ENCODE data around the gene GUCA2A. TPM values are rescaled to one million over a fixed set of nuclear protein-coding genes. Genes with fewer than 3 reads are reported as not detected.

The GUCA2A gene
- total and polyA plus RNA-seq, 7 experiments from 2014 or later: 0.76 TPM; not detected in 6

DNA sequence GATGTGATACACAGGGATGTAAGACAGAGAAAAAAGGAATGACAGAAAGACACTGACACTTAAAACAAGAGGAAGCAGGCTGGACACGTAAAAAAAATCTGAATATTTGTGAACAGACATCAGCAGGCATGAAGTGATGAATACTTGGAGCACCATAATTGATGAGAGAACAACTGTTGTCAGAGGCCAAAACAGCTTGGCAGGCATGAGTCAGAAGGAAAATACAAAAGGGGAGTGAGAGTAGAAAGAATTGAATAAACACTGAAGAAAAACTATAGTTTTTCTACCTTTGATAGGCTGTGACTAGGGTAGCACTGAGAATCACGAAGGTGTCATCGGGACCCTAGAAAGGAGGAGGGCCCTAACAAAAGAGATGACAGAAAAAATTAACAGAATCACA, 21.6 kb upstream of the GUCA2A start:
- ATAC-seq (no peak), DNase-seq (no peak)
- H3K9me3 ChIP-seq (ENCODE audit: control insufficient read depth in 2 of 3, low read length in 3 of 3): no peaks in the 10 kb centered on the region
- Mint-ChIP-seq H3K4me3 (no peak overlapping the region), H3K27ac (peak overlapping the region in 8 of 9 donors; percentile 0 to 82 (median 23)), H3K27me3 (no peaks in the 10 kb centered on the region), H3K9me3 (no peaks in the 10 kb centered on the region), H3K36me3 (peaks cover 20 to 51% (median 25%) of the 10 kb centered on the region in 5 donors), H3K4me1 (peaks cover 0 to 4% (median 0%) of the 10 kb centered on the region in 7 donors)
- intact Hi-C loops (cut with micrococcal nuclease): no loop called here
- no peaks in the 10 kb centered on the region for H3K27me3 ChIP-seq (ENCODE audit: control insufficient read depth in 2 of 2, insufficient read depth in 2 of 2, low read length in 2 of 2)
- H3K4me3 ChIP-seq (ENCODE audit: low read length): no peak overlapping the region
- H3K27ac ChIP-seq (ENCODE audit: low read depth, low read length): no peak overlapping the region
- CTCF ChIA-PET: interaction anchor here (0.6 to 1.4 kb wide), 3 partner anchors 13 to 927 kb away, joined by 4 read pairs; no protein-coding TSS in a partner anchor
- H3K36me3 ChIP-seq (ENCODE audit: control insufficient read depth in 2 of 3, insufficient read depth in 3 of 3, low read length in 3 of 3): peaks cover 4 to 52% (median 13%) of the 10 kb centered on the region in 3 experiments
- POLR2A ChIA-PET: no interaction called here
- H3K4me1 ChIP-seq (ENCODE audit: control insufficient read depth in 2 of 2, insufficient read depth in 2 of 2, low read length in 2 of 2): no peaks in the 10 kb centered on the region

DNA sequence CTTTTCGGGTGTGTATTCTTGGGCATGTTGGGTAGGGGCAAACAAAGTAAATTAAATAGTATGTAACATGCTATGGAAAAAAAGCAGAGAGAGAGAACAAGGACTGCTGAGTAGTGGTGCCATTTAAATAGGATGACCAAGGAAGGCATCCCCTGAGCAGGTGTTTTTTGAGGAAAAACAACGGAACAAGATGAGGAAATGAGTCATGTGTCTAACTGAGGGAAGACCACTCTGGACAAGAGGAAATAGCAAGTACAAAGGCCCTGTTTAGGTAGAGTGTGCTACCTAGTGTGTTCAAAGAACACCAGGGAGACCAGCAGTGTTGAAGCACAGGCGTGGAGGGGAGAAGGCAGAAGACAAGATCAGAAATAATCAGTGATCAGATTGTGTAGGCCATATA, 20.1 kb upstream of the GUCA2A start:
- Mint-ChIP-seq H3K36me3 (peaks cover 14 to 44% (median 22%) of the 10 kb centered on the region in 5 donors), H3K9me3 (no peaks in the 10 kb centered on the region), H3K27me3 (no peaks in the 10 kb centered on the region), H3K4me3 (no peak overlapping the region), H3K27ac (peak overlapping the region in 3 of 9 donors; percentile 14 to 52 (median 35)), H3K4me1 (peaks cover 0 to 3% (median 0%) of the 10 kb centered on the region in 7 donors)
- Histone ChIP-seq H3K27me3 (ENCODE audit: control insufficient read depth in 2 of 2, insufficient read depth in 2 of 2, low read length in 2 of 2) (no peaks in the 10 kb centered on the region), H3K4me3 (ENCODE audit: low read length) (no peak overlapping the region), H3K27ac (ENCODE audit: low read depth, low read length) (no peak overlapping the region), H3K36me3 (ENCODE audit: control insufficient read depth in 2 of 3, insufficient read depth in 3 of 3, low read length in 3 of 3) (peaks cover 4 to 55% (median 17%) of the 10 kb centered on the region in 3 experiments), H3K4me1 (ENCODE audit: control insufficient read depth in 2 of 2, insufficient read depth in 2 of 2, low read length in 2 of 2) (no peaks in the 10 kb centered on the region), H3K9me3 (ENCODE audit: control insufficient read depth in 2 of 3, low read length in 3 of 3) (no peaks in the 10 kb centered on the region)
- intact Hi-C loops (cut with micrococcal nuclease): no loop called here
- DNase-seq (no peak), ATAC-seq (no peak)
- ChIA-PET CTCF (interaction anchor here (0.6 kb wide), 1 partner anchor 387 kb away, joined by 3 read pairs; no protein-coding TSS in a partner anchor), POLR2A (no interaction called here)

DNA sequence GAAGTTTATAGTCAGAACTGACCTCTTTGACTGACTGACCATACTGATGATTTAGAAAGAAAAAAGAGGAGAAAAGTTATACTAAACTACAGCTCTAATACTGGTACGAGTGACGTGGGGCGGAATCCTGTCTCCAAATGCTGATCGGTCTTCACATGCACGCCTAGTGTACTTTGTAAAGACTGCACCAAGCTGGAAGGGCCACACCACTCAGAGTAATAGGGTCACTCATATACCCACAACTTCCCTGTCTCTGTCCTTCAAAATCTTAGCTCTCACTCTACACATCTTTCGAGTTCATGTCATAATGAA, 19.4 kb upstream of the GUCA2A start:
- peaks cover 11 to 49% (median 15%) of the 10 kb centered on the region in 3 experiments for H3K36me3 ChIP-seq (ENCODE audit: control insufficient read depth in 2 of 3, insufficient read depth in 3 of 3, low read length in 3 of 3)
- H3K27ac Mint-ChIP-seq: peak overlapping the region in 1 of 9 donors; percentile 45
- no peaks in the 10 kb centered on the region for H3K27me3 ChIP-seq (ENCODE audit: control insufficient read depth in 2 of 2, insufficient read depth in 2 of 2, low read length in 2 of 2)
- H3K36me3 Mint-ChIP-seq: peaks cover 11 to 39% (median 22%) of the 10 kb centered on the region in 5 donors
- intact Hi-C loops (cut with micrococcal nuclease): no loop called here
- no peaks in the 10 kb centered on the region for H3K4me1 ChIP-seq (ENCODE audit: control insufficient read depth in 2 of 2, insufficient read depth in 2 of 2, low read length in 2 of 2)
- peaks cover 0 to 3% (median 0%) of the 10 kb centered on the region in 7 donors for H3K4me1 Mint-ChIP-seq
- ChIA-PET POLR2A (no interaction called here), CTCF (no interaction called here)
- H3K4me3 Mint-ChIP-seq: no peak overlapping the region
- no peaks in the 10 kb centered on the region for H3K9me3 ChIP-seq (ENCODE audit: control insufficient read depth in 2 of 3, low read length in 3 of 3)
- no peaks in the 10 kb centered on the region for H3K27me3 Mint-ChIP-seq
- no peaks in the 10 kb centered on the region for H3K9me3 Mint-ChIP-seq
- no peak for DNase-seq
- no peak overlapping the region for H3K27ac ChIP-seq (ENCODE audit: low read depth, low read length)
- no peak overlapping the region for H3K4me3 ChIP-seq (ENCODE audit: low read length)
- ATAC-seq: no peak

DNA sequence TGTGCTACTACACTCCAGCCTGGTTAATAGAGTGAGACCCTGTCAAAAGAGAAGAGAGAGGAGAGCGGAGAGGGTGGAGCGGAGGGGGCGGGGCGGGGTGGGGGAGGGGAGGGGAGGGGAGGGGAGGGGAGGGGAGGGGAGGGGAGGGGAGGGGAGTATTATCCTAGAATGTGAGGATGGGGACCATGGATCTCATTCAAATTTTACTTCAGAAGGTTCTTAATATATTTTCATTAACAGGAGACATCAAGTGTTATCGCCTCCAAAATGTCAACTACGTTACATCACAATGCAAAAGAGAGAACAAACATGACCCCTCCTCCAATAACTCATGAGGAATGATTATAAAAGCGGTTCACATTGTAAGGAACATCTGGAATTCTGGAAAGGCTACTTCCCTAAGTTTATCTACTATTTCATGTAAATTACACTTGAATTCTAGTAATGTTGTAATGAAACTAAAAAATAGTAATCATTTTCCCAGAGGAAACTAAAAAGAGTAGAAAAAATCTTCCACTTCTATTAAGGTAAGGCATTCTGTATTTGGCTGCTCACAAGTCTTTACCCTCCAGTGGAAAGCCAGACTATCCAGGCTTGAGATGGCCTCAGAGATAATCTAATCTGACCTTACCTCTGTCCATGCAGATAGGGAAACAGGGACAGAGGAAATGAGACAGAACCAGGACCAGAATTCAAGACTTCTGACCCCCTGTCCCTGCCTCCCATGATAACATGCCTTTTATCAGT, 18.8 kb upstream of the GUCA2A start:
- ChIA-PET CTCF (no interaction called here), POLR2A (no interaction called here)
- Mint-ChIP-seq H3K4me3 (no peak overlapping the region), H3K9me3 (no peaks in the 10 kb centered on the region), H3K27ac (peak overlapping the region in 1 of 9 donors; percentile 45), H3K4me1 (peaks cover 0 to 3% (median 0%) of the 10 kb centered on the region in 7 donors), H3K27me3 (no peaks in the 10 kb centered on the region), H3K36me3 (peaks cover 11 to 36% (median 22%) of the 10 kb centered on the region in 5 donors)
- intact Hi-C loops (cut with micrococcal nuclease): no loop called here
- ATAC-seq (no peak), DNase-seq (no peak)
- no peak overlapping the region for H3K27ac ChIP-seq (ENCODE audit: low read depth, low read length)
- H3K27me3 ChIP-seq (ENCODE audit: control insufficient read depth in 2 of 2, insufficient read depth in 2 of 2, low read length in 2 of 2): no peaks in the 10 kb centered on the region
- no peaks in the 10 kb centered on the region for H3K4me1 ChIP-seq (ENCODE audit: control insufficient read depth in 2 of 2, insufficient read depth in 2 of 2, low read length in 2 of 2)
- H3K9me3 ChIP-seq (ENCODE audit: control insufficient read depth in 2 of 3, low read length in 3 of 3): no peaks in the 10 kb centered on the region
- peaks cover 10 to 49% (median 12%) of the 10 kb centered on the region in 3 experiments for H3K36me3 ChIP-seq (ENCODE audit: control insufficient read depth in 2 of 3, insufficient read depth in 3 of 3, low read length in 3 of 3)
- no peak overlapping the region for H3K4me3 ChIP-seq (ENCODE audit: low read length)

DNA sequence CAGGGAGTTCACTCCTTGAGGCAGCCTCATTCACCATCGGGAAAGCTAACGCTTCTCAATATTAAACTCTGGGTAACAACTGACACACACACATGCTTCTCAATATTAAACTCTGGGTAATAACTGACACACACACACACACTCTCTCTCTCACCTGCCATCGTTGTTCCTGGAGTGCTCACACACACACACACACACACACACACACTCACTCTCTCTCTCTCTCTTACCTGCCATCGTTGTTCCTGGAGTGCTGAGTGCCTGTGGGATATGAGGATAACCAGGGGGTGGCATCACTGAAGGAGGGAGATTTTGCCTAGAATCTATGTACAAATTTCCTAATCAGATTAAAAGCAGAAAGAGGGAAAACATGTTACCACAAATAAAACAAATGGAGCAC, 17.1 kb upstream of the GUCA2A start:
- DNase-seq (no peak), ATAC-seq (no peak)
- Histone ChIP-seq H3K27ac (ENCODE audit: low read depth, low read length) (no peak overlapping the region), H3K4me3 (ENCODE audit: low read length) (no peak overlapping the region), H3K27me3 (ENCODE audit: control insufficient read depth in 2 of 2, insufficient read depth in 2 of 2, low read length in 2 of 2) (no peaks in the 10 kb centered on the region), H3K4me1 (ENCODE audit: control insufficient read depth in 2 of 2, insufficient read depth in 2 of 2, low read length in 2 of 2) (no peaks in the 10 kb centered on the region), H3K36me3 (ENCODE audit: control insufficient read depth in 2 of 3, insufficient read depth in 3 of 3, low read length in 3 of 3) (peaks cover 5 to 48% (median 12%) of the 10 kb centered on the region in 3 experiments), H3K9me3 (ENCODE audit: control insufficient read depth in 2 of 3, low read length in 3 of 3) (no peaks in the 10 kb centered on the region)
- H3K4me3 Mint-ChIP-seq: no peak overlapping the region
- H3K27ac Mint-ChIP-seq: peak overlapping the region in 5 of 9 donors; percentile 14 to 61 (median 42)
- H3K27me3 Mint-ChIP-seq: no peaks in the 10 kb centered on the region
- H3K9me3 Mint-ChIP-seq: no peaks in the 10 kb centered on the region
- ChIA-PET POLR2A (no interaction called here), CTCF (no interaction called here)
- H3K36me3 Mint-ChIP-seq: peaks cover 6 to 24% (median 12%) of the 10 kb centered on the region in 5 donors
- intact Hi-C loops (cut with micrococcal nuclease): no loop called here
- peaks cover 0 to 3% (median 0%) of the 10 kb centered on the region in 7 donors for H3K4me1 Mint-ChIP-seq

DNA sequence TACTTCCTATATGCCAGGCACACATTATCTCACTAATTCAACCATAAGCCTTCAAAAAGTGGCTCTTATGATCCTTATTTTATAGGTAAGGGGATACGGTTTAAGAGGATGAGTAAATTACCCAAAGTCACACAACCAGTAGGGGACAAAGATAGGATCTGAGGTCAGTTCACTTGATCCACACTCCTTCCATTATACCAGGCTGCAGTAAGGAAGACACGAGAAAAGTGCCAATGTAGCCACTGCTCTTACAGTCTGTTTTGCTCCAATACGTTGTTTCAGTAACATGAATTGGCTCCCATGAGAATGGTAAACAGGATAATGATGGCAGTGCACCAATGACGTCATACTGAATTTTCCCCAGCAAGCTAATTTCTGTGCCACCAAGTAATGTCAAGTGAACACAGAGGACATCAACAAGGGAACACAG, 15.4 kb upstream of the GUCA2A start:
- H3K4me1 Mint-ChIP-seq: peaks cover 0 to 3% (median 0%) of the 10 kb centered on the region in 7 donors
- H3K4me3 Mint-ChIP-seq: no peak overlapping the region
- CTCF ChIA-PET: interaction anchor here (1.9 kb wide), 1 partner anchor 61 kb away, joined by 4 read pairs; no protein-coding TSS in a partner anchor
- no peaks in the 10 kb centered on the region for H3K27me3 Mint-ChIP-seq
- H3K27me3 ChIP-seq (ENCODE audit: control insufficient read depth in 2 of 2, insufficient read depth in 2 of 2, low read length in 2 of 2): no peaks in the 10 kb centered on the region
- intact Hi-C loops (cut with micrococcal nuclease): loop anchor here (5.0 to 10.0 kb wide), 3 partner anchors 152 to 565 kb away; partner anchors contain the start of genes CLDN19 (in 1 of the 2), PPCS (in 1 of the 2) and ZMYND12 (in 1 of the 2)
- H3K36me3 Mint-ChIP-seq: peaks cover 0 to 17% (median 6%) of the 10 kb centered on the region in 5 donors
- H3K9me3 Mint-ChIP-seq: no peaks in the 10 kb centered on the region
- no peak overlapping the region for H3K4me3 ChIP-seq (ENCODE audit: low read length)
- DNase-seq (no peak), ATAC-seq (no peak)
- H3K36me3 ChIP-seq (ENCODE audit: control insufficient read depth in 2 of 3, insufficient read depth in 3 of 3, low read length in 3 of 3): peaks cover 5 to 39% (median 8%) of the 10 kb centered on the region in 3 experiments
- POLR2A ChIA-PET: no interaction called here
- peak overlapping the region in 5 of 9 donors; percentile 4 to 56 (median 29) for H3K27ac Mint-ChIP-seq
- H3K4me1 ChIP-seq (ENCODE audit: control insufficient read depth in 2 of 2, insufficient read depth in 2 of 2, low read length in 2 of 2): no peaks in the 10 kb centered on the region
- H3K9me3 ChIP-seq (ENCODE audit: control insufficient read depth in 2 of 3, low read length in 3 of 3): no peaks in the 10 kb centered on the region
- no peak overlapping the region for H3K27ac ChIP-seq (ENCODE audit: low read depth, low read length)
